HEK293T (cell line): ENCODE data around the gene UNC5B.
"Not testable (repeated sequence)": the region's sequence is repeated elsewhere in the genome, so short reads cannot be mapped to it uniquely, and the experiment has no call there.

Source experiments
- CTCF ChIA-PET: fragments of 350-600 bp; formaldehyde crosslinking; extraction: SDS; loops from one replicate; lab custom pipeline; 2021; ENCODE audit warnings: antibody characterized with exemption, inconsistent platforms; lab: Yijun Ruan, JAX
- POLR2A ChIA-PET: fragments of 350-600 bp; formaldehyde crosslinking; extraction: SDS; loops from one replicate; lab custom pipeline; 2020; ENCODE audit warnings: antibody characterized with exemption, inconsistent platforms; lab: Yijun Ruan, JAX
- DNase-seq: peaks from one replicate; pipeline ENCODE4 v3.0.0; 2012; ENCODE audit warnings: mixed read lengths; ENCODE audit errors: extremely low spot score
- ARNT ChIP-seq: fragments of 450-650 bp; IDR thresholded peaks from 2 replicates; pipeline ENCODE4 v1.6.1; 2017; ENCODE audit warnings: mild to moderate bottlenecking
- BHLHE40 ChIP-seq: fragments of 450-650 bp; IDR thresholded peaks from 2 replicates; pipeline ENCODE4 v1.6.1; 2016; ENCODE audit warnings: mild to moderate bottlenecking, moderate library complexity, borderline replicate concordance
- CTBP1 ChIP-seq: fragments of 450-650 bp; IDR thresholded peaks from 2 replicates; pipeline ENCODE4 v1.6.1; 2016; ENCODE audit warnings: borderline replicate concordance
- ELF4 ChIP-seq: fragments of 450-650 bp; IDR thresholded peaks from 2 replicates; pipeline ENCODE4 v1.6.1; 2017; ENCODE audit warnings: antibody characterized with exemption
- FOXA1 ChIP-seq: fragments of 450-650 bp; IDR thresholded peaks from 2 replicates; pipeline ENCODE4 v1.6.1; 2016; ENCODE audit warnings: mild to moderate bottlenecking
- FOXK2 ChIP-seq: fragments of 450-650 bp; IDR thresholded peaks from 2 replicates; pipeline ENCODE4 v1.6.1; 2016; ENCODE audit warnings: mild to moderate bottlenecking
- FOXM1 ChIP-seq: fragments of 450-650 bp; IDR thresholded peaks from 2 replicates; pipeline ENCODE4 v1.6.1; 2017; ENCODE audit warnings: mild to moderate bottlenecking, borderline replicate concordance
- HDGF ChIP-seq: fragments of 450-650 bp; IDR thresholded peaks from 2 replicates; pipeline ENCODE4 v1.6.1; 2017; ENCODE audit warnings: antibody characterized with exemption, borderline replicate concordance
- L3MBTL2 ChIP-seq: fragments of 450-650 bp; conservative IDR thresholded peaks from 2 replicates; pipeline ENCODE4 v1.6.1; 2016; ENCODE audit warnings: mild to moderate bottlenecking
- LEF1 ChIP-seq: fragments of 450-650 bp; IDR thresholded peaks from 2 replicates; pipeline ENCODE4 v1.6.1; 2017; ENCODE audit warnings: mild to moderate bottlenecking, borderline replicate concordance
- NFRKB ChIP-seq: fragments of 450-650 bp; IDR thresholded peaks from 2 replicates; pipeline ENCODE4 v1.6.1; 2016; ENCODE audit warnings: mild to moderate bottlenecking, moderate library complexity
- PKNOX1 ChIP-seq: fragments of 450-650 bp; IDR thresholded peaks from 2 replicates; pipeline ENCODE4 v1.6.1; 2016
- SP1 ChIP-seq: fragments of 450-650 bp; IDR thresholded peaks from 2 replicates; pipeline ENCODE4 v1.6.1; 2017
- SUZ12 ChIP-seq: fragments of 450-650 bp; IDR thresholded peaks from 2 replicates; pipeline ENCODE4 v1.6.1; 2016; ENCODE audit warnings: mild to moderate bottlenecking
- TARDBP ChIP-seq: fragments of 450-650 bp; IDR thresholded peaks from 2 replicates; pipeline ENCODE4 v1.6.1; 2016
- ZNF384 ChIP-seq: fragments of 450-650 bp; IDR thresholded peaks from 2 replicates; pipeline ENCODE4 v1.6.1; 2016

The UNC5B gene

GRCh38 chr10:71218651-71219050, 6.3 kb downstream of the UNC5B start:
- POLR2A ChIA-PET: interaction anchor here (0.9 to 1.1 kb wide), 2 partner anchors 11 to 14 kb away, joined by 3 read pairs; no protein-coding TSS in a partner anchor
- DNase-seq: no peak
- TF ChIP-seq FOXK2: no peak
- no peak for TF ChIP-seq FOXA1
- CTCF ChIA-PET: interaction anchor here (0.7 to 1.3 kb wide), 4 partner anchors 19 to 301 kb away, joined by 3 read pairs; no protein-coding TSS in a partner anchor

- not testable (repeated sequence) for DNase-seq
- ChIA-PET POLR2A (interaction anchor here (1.1 kb wide), 1 partner anchor 13 kb away, joined by 3 read pairs; no protein-coding TSS in a partner anchor), CTCF (interaction anchor here (0.9 to 1.3 kb wide), 2 partner anchors 51 to 302 kb away, joined by 3 read pairs; no protein-coding TSS in a partner anchor)
Observed at GRCh38 chr10:71219236-71219917, 7.0 kb downstream of the UNC5B start.

- ChIA-PET CTCF (no interaction called here), POLR2A (interaction anchor here (1.3 kb wide), 1 partner anchor 20 kb away, joined by 3 read pairs; no protein-coding TSS in a partner anchor)
- no peak for DNase-seq
- TF ChIP-seq SUZ12: no peak
- no peak for TF ChIP-seq HDGF
- TF ChIP-seq NFRKB: no peak
- no peak for TF ChIP-seq BHLHE40
Observed at GRCh38 chr10:71219918-71220688, 7.7 kb downstream of the UNC5B start.

- no peak for DNase-seq
- ChIA-PET CTCF (interaction anchor here (0.8 to 1.4 kb wide), 2 partner anchors 10 to 49 kb away, joined by 3 to 4 read pairs; no protein-coding TSS in a partner anchor), POLR2A (interaction anchor here (1.3 kb wide), 1 partner anchor 19 kb away, joined by 3 read pairs; no protein-coding TSS in a partner anchor)
Observed at GRCh38 chr10:71220689-71221540, 8.5 kb downstream of the UNC5B start.

GRCh38 chr10:71221586-71222202, 9.3 kb downstream of the UNC5B start:
- TF ChIP-seq PKNOX1 (no peak), ZNF384 (no peak), TARDBP (no peak), FOXK2 (no peak), HDGF (no peak), ARNT (no peak), FOXA1 (no peak), ELF4 (no peak), NFRKB (no peak), SUZ12 (no peak), BHLHE40 (no peak), FOXM1 (no peak), CTBP1 (no peak), SP1 (no peak), LEF1 (no peak), L3MBTL2 (no peak)
- POLR2A ChIA-PET: interaction anchor here (1.3 kb wide), 1 partner anchor 19 kb away, joined by 3 read pairs; no protein-coding TSS in a partner anchor
- DNase-seq: no peak
- CTCF ChIA-PET: interaction anchor here (0.6 to 1.4 kb wide), 3 partner anchors 10 to 48 kb away, joined by 3 to 4 read pairs (median 3); no protein-coding TSS in a partner anchor

More at GRCh38 chr10:71220689-71221540, 8.5 kb downstream of the UNC5B start:
- no peak for TF ChIP-seq BHLHE40
- TF ChIP-seq PKNOX1: peak; percentile 66

DNA sequence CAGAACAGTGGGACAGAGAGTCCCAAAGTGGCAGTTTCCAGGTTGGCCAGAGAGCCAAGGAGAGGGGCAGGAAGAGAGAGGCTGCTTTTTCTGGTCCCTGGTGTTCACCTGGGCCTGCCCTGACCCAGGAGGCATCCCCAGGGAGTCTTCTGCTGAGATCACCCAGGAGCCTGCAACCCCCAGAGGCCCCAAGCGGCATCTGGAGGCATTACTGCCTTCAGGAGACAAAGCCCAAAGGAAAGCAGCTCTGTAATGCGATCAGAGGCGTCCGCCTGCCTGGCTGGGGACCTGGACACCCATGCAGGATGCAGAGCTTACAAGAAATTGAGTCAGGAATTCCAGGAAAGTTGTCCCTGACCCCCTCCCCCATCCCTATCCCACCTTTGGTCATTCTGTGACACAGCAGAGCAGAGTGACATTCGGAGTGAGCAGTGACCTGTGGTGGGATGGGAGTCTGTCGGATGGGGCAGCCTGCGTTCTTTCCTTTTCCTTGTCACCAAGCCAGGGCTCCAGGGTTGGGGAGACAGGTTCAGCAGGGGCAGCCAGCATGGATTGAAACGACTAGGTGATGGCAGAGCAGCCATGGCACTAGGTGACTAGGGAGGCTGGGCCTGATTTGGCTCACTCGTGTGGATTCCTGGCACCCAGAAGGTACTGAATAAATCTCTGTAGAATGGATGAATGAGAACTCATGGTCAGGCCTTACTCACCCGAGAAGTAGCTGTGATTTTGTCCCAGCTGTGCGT, 10.4 kb downstream of the UNC5B start:
- ChIA-PET CTCF (interaction anchor here (0.8 kb wide), 1 partner anchor 14 kb away, joined by 3 read pairs; no protein-coding TSS in a partner anchor), POLR2A (no interaction called here)
- TF ChIP-seq NFRKB (no peak), FOXK2 (no peak), FOXA1 (no peak), L3MBTL2 (no peak), TARDBP (no peak), HDGF (no peak), CTBP1 (no peak), SUZ12 (no peak), PKNOX1 (no peak), SP1 (no peak), BHLHE40 (no peak), LEF1 (no peak), ARNT (no peak), FOXM1 (no peak), ZNF384 (no peak), ELF4 (no peak)
- DNase-seq: no peak
